Tibial nerve (tissue), 4 donors: ENCODE results near the gene MARCHF3. TPM values are rescaled to one million over a fixed set of nuclear protein-coding genes. Genes with fewer than 3 reads are reported as not detected.

Experiments
- DNase-seq, 2 donors: peaks; one replicate each; pipeline ENCODE4 v3.0.0-alpha.2; 2019; ENCODE audit warnings: low spot score in 2 of 2
- H3K27ac ChIP-seq, 4 donors: fragments of 200-600 bp; sonication (generic) in 3 of 4; one replicate each; pipeline ENCODE4 v1.5.1; 2017 to 2019; ENCODE audit warnings: mild to moderate bottlenecking in 1 of 4
- H3K27me3 ChIP-seq, 2 donors: fragments of 200-600 bp; sonication (generic) in 1 of 2; one replicate each; pipeline versions ENCODE4 v1.5.1 to v1.6.0; 2017 to 2019
- H3K36me3 ChIP-seq, 3 donors: fragments of 200-600 bp; sonication (generic); one replicate each; pipeline ENCODE4 v1.5.1; 2018 to 2019
- H3K4me1 ChIP-seq, 4 donors: fragments of 200-600 bp; sonication (generic) in 3 of 4; one replicate each; pipeline ENCODE4 v1.5.1; 2017 to 2019
- H3K4me3 ChIP-seq, 4 donors: fragments of 200-600 bp; sonication (generic) in 3 of 4; one replicate each; pipeline ENCODE4 v1.5.1; 2017 to 2019; ENCODE audit warnings: mild to moderate bottlenecking in 1 of 4, moderate library complexity in 1 of 4
- H3K9me3 ChIP-seq, 4 donors: fragments of 200-600 bp; sonication (generic) in 3 of 4; one replicate each; pipeline ENCODE4 v1.5.1; 2017 to 2019
- CTCF ChIP-seq, 5 experiments: fragments of 200-600 bp in 3 of 5; fragments of 450-650 bp in 2 of 5; sonication (generic) in 3 of 5; IDR thresholded peaks; one replicate each; pipeline ENCODE4 v1.5.1; 2016 to 2019; ENCODE audit warnings: antibody characterized with exemption in 5 of 5, mild to moderate bottlenecking in 3 of 5, moderate library complexity in 2 of 5
- EP300 ChIP-seq, 2 donors: sonication (generic); formaldehyde crosslinking; IDR thresholded peaks; one replicate each; pipeline ENCODE4 v1.6.1; 2017; ENCODE audit warnings: antibody characterized with exemption in 2 of 2, mild to moderate bottlenecking in 1 of 2
- POLR2A ChIP-seq, 2 donors: fragments of 450-650 bp; IDR thresholded peaks; one replicate each; pipeline ENCODE4 v1.6.1; 2017; ENCODE audit warnings: antibody characterized with exemption in 2 of 2, mild to moderate bottlenecking in 2 of 2, moderate library complexity in 2 of 2
- WGBS, 2 donors: methylation state at CpG; one replicate each; pipeline ENCODE4 v1.1.5; 2018; 5-methylcytosine and 5-hydroxymethylcytosine counted together
- total RNA-seq, 4 donors: library from RNA; depleted of rRNA; stranded (reverse); fragments of >200 nt; gene quantifications; one replicate each; pipeline ENCODE4 v1.1.0, GENCODE V29; 2016

MARCHF3 gene
- total RNA-seq, 4 donors from 2014 or later: 1.8 to 8.7 (median 4.7) TPM

- H3K27me3 ChIP-seq: no peaks in the 10 kb centered on the region
- TF ChIP-seq POLR2A (IDR thresholded peaks at IDR 0.05): no peak
- TF ChIP-seq CTCF (IDR thresholded peaks at IDR 0.05): no peak
- TF ChIP-seq EP300 (IDR thresholded peaks at IDR 0.05): no peak
- no peaks in the 10 kb centered on the region for H3K36me3 ChIP-seq
- H3K9me3 ChIP-seq: no peaks in the 10 kb centered on the region
- no peaks in the 10 kb centered on the region for H3K4me1 ChIP-seq
- WGBS, 2 donors: 90 to 94% methylated on average over 2 of the region's 2 CpGs
- no peak for DNase-seq
- no peak overlapping the region for H3K4me3 ChIP-seq
- H3K27ac ChIP-seq: no peak overlapping the region
Observed at GRCh38 chr5:126836778-126837177, 193.6 kb downstream of the MARCHF3 start.

- Histone ChIP-seq H3K36me3 (peaks cover 0 to 23% (median 0%) of the 10 kb centered on the region in 3 donors), H3K4me3 (no peak overlapping the region), H3K9me3 (no peaks in the 10 kb centered on the region), H3K4me1 (no peaks in the 10 kb centered on the region), H3K27me3 (no peaks in the 10 kb centered on the region), H3K27ac (no peak overlapping the region)
- no peak for TF ChIP-seq EP300 (IDR thresholded peaks at IDR 0.05)
- TF ChIP-seq POLR2A (IDR thresholded peaks at IDR 0.05): no peak
- TF ChIP-seq CTCF (IDR thresholded peaks at IDR 0.05): no peak
- WGBS, 2 donors: 56 to 92% methylated on average over 1 of the region's 1 CpG
- DNase-seq: no peak
Observed at GRCh38 chr5:126831156-126831555, 199.2 kb downstream of the MARCHF3 start.

- H3K36me3 ChIP-seq: peaks cover 0 to 29% (median 0%) of the 10 kb centered on the region in 3 donors
- WGBS, 2 donors: 89 to 97% methylated on average over 5 of the region's 5 CpGs
- H3K4me1 ChIP-seq: no peaks in the 10 kb centered on the region
- no peak overlapping the region for H3K4me3 ChIP-seq
- no peak overlapping the region for H3K27ac ChIP-seq
- no peaks in the 10 kb centered on the region for H3K9me3 ChIP-seq
- DNase-seq: no peak
- no peaks in the 10 kb centered on the region for H3K27me3 ChIP-seq
- no peak for TF ChIP-seq CTCF (IDR thresholded peaks at IDR 0.05)
Observed at GRCh38 chr5:126830061-126830460, 200.3 kb downstream of the MARCHF3 start.

GRCh38 chr5:126829098-126829497, 201.3 kb downstream of the MARCHF3 start:
- no peaks in the 10 kb centered on the region for H3K9me3 ChIP-seq
- no peak for TF ChIP-seq POLR2A (IDR thresholded peaks at IDR 0.05)
- no peak for TF ChIP-seq EP300 (IDR thresholded peaks at IDR 0.05)
- no peak for TF ChIP-seq CTCF (IDR thresholded peaks at IDR 0.05)
- H3K4me1 ChIP-seq: no peaks in the 10 kb centered on the region
- H3K27ac ChIP-seq: no peak overlapping the region
- no peaks in the 10 kb centered on the region for H3K27me3 ChIP-seq
- no peak overlapping the region for H3K4me3 ChIP-seq
- DNase-seq: no peak
- 93% methylated on average over 5 of the region's 5 CpGs for WGBS, 2 donors
- peaks cover 0 to 29% (median 0%) of the 10 kb centered on the region in 3 donors for H3K36me3 ChIP-seq

- DNase-seq: no peak
- Histone ChIP-seq H3K27ac (no peak overlapping the region), H3K27me3 (no peaks in the 10 kb centered on the region), H3K36me3 (peaks cover 0 to 29% (median 0%) of the 10 kb centered on the region in 3 donors), H3K9me3 (no peaks in the 10 kb centered on the region), H3K4me3 (no peak overlapping the region), H3K4me1 (no peaks in the 10 kb centered on the region)
- TF ChIP-seq POLR2A (IDR thresholded peaks at IDR 0.05): no peak
- no peak for TF ChIP-seq EP300 (IDR thresholded peaks at IDR 0.05)
- TF ChIP-seq CTCF (IDR thresholded peaks at IDR 0.05): no peak
- 65 to 80% methylated on average over 3 of the region's 3 CpGs for WGBS, 2 donors
Observed at GRCh38 chr5:126826619-126827215, 203.6 kb downstream of the MARCHF3 start.
